ENCODE data around the gene OPRD1. TPM values are rescaled to one million over a fixed set of nuclear protein-coding genes. Genes with fewer than 3 reads are reported as not detected.

Gene OPRD1
- total RNA-seq, 1 donor from 2014 or later, result 1.2 TPM

- Mint-ChIP-seq H3K27me3 (ENCODE audit: unreplicated experiment) (peaks cover 4% of the 10 kb centered on the region), H3K4me3 (ENCODE audit: unreplicated experiment) (no peak overlapping the region), H3K36me3 (ENCODE audit: unreplicated experiment) (peaks cover 4% of the 10 kb centered on the region), H3K4me1 (ENCODE audit: low read depth, unreplicated experiment) (peaks cover 12% of the 10 kb centered on the region), H3K27ac (ENCODE audit: unreplicated experiment) (peak overlapping the region; percentile 12), H3K9me3 (ENCODE audit: unreplicated experiment) (peaks cover 7% of the 10 kb centered on the region)
- TF ChIP-seq CTCF (IDR thresholded peaks at IDR 0.05; ENCODE audit: partially characterized antibody, unreplicated experiment), result no peak
- DNase-seq, result no peak
Observed at GRCh38 chr1:28832966-28833365, 21.0 kb downstream of the OPRD1 start.

GRCh38 chr1:28833381-28833780, 21.4 kb downstream of the OPRD1 start:
- Mint-ChIP-seq H3K4me1 (ENCODE audit: low read depth, unreplicated experiment) (peaks cover 8% of the 10 kb centered on the region), H3K27me3 (ENCODE audit: unreplicated experiment) (peaks cover 4% of the 10 kb centered on the region), H3K9me3 (ENCODE audit: unreplicated experiment) (peaks cover 7% of the 10 kb centered on the region), H3K27ac (ENCODE audit: unreplicated experiment) (no peak overlapping the region), H3K4me3 (ENCODE audit: unreplicated experiment) (no peak overlapping the region), H3K36me3 (ENCODE audit: unreplicated experiment) (peaks cover 4% of the 10 kb centered on the region)
- DNase-seq, result no peak
- TF ChIP-seq CTCF (IDR thresholded peaks at IDR 0.05; ENCODE audit: partially characterized antibody, unreplicated experiment), result no peak

GRCh38 chr1:28835237-28835650, 23.3 kb downstream of the OPRD1 start:
- H3K4me3 Mint-ChIP-seq (ENCODE audit: unreplicated experiment), result no peak overlapping the region
- H3K27ac Mint-ChIP-seq (ENCODE audit: unreplicated experiment), result no peak overlapping the region
- no peak for TF ChIP-seq CTCF (IDR thresholded peaks at IDR 0.05; ENCODE audit: partially characterized antibody, unreplicated experiment)
- peaks cover 6% of the 10 kb centered on the region for H3K27me3 Mint-ChIP-seq (ENCODE audit: unreplicated experiment)
- peaks cover 4% of the 10 kb centered on the region for H3K36me3 Mint-ChIP-seq (ENCODE audit: unreplicated experiment)
- H3K9me3 Mint-ChIP-seq (ENCODE audit: unreplicated experiment), result peaks cover 7% of the 10 kb centered on the region
- no peak for DNase-seq
- peaks cover 6% of the 10 kb centered on the region for H3K4me1 Mint-ChIP-seq (ENCODE audit: low read depth, unreplicated experiment)

GRCh38 chr1:28836421-28836956, 24.5 kb downstream of the OPRD1 start:
- no peak for DNase-seq
- Mint-ChIP-seq H3K4me1 (ENCODE audit: low read depth, unreplicated experiment) (peaks cover 2% of the 10 kb centered on the region), H3K36me3 (ENCODE audit: unreplicated experiment) (peaks cover 4% of the 10 kb centered on the region), H3K27me3 (ENCODE audit: unreplicated experiment) (peaks cover 4% of the 10 kb centered on the region), H3K27ac (ENCODE audit: unreplicated experiment) (no peak overlapping the region), H3K9me3 (ENCODE audit: unreplicated experiment) (peaks cover 3% of the 10 kb centered on the region), H3K4me3 (ENCODE audit: unreplicated experiment) (no peak overlapping the region)
- no peak for TF ChIP-seq CTCF (IDR thresholded peaks at IDR 0.05; ENCODE audit: partially characterized antibody, unreplicated experiment)

- no peak for DNase-seq
- Mint-ChIP-seq H3K27me3 (ENCODE audit: unreplicated experiment) (peaks cover 2% of the 10 kb centered on the region), H3K9me3 (ENCODE audit: unreplicated experiment) (peaks cover 3% of the 10 kb centered on the region), H3K4me1 (ENCODE audit: low read depth, unreplicated experiment) (no peaks in the 10 kb centered on the region), H3K4me3 (ENCODE audit: unreplicated experiment) (no peak overlapping the region), H3K36me3 (ENCODE audit: unreplicated experiment) (peaks cover 4% of the 10 kb centered on the region), H3K27ac (ENCODE audit: unreplicated experiment) (no peak overlapping the region)
- no peak for TF ChIP-seq CTCF (IDR thresholded peaks at IDR 0.05; ENCODE audit: partially characterized antibody, unreplicated experiment)
Observed at GRCh38 chr1:28840928-28841544, 29.1 kb downstream of the OPRD1 start.
